ENCODE data around the gene RAD21L1. TPM values are rescaled to one million over a fixed set of nuclear protein-coding genes. Genes with fewer than 3 reads are reported as not detected.
"Not testable (repeated sequence)": the region's sequence is repeated elsewhere in the genome, so short reads cannot be mapped to it uniquely, and the experiment has no call there.

RAD21L1 gene
- total RNA-seq, 1 experiment from 2014 or later: not detected

GRCh38 chr20:1212607-1213396, 13.0 kb upstream of the RAD21L1 start:
- no TSS peak for BruUV-seq (replicated peaks)
- Mint-ChIP-seq H3K4me1 (ENCODE audit: low read depth, unreplicated experiment) (peaks cover 6% of the 10 kb centered on the region), H3K4me3 (ENCODE audit: low read depth, unreplicated experiment) (no peak overlapping the region), H3K27me3 (ENCODE audit: unreplicated experiment) (peaks cover 74% of the 10 kb centered on the region), H3K36me3 (ENCODE audit: insufficient read depth, unreplicated experiment) (peaks cover 5% of the 10 kb centered on the region), H3K9me3 (ENCODE audit: low read depth, unreplicated experiment) (no peaks in the 10 kb centered on the region), H3K27ac (ENCODE audit: unreplicated experiment) (no peak overlapping the region)
- CTCF ChIA-PET: no interaction called here
- DNase-seq: peak; percentile 62
- intact Hi-C loops (cut with micrococcal nuclease; ENCODE audit: unreplicated experiment): loop anchor here (2.0 kb wide), 1 partner anchor 396 kb away; no protein-coding TSS in a partner anchor
- peak; percentile 49 for TF ChIP-seq CTCF (IDR thresholded peaks at IDR 0.05; ENCODE audit: unreplicated experiment)

- peaks cover 6% of the 10 kb centered on the region for H3K4me1 Mint-ChIP-seq (ENCODE audit: low read depth, unreplicated experiment)
- H3K36me3 Mint-ChIP-seq (ENCODE audit: insufficient read depth, unreplicated experiment): peaks cover 5% of the 10 kb centered on the region
- H3K4me3 Mint-ChIP-seq (ENCODE audit: low read depth, unreplicated experiment): no peak overlapping the region
- intact Hi-C loops (cut with micrococcal nuclease; ENCODE audit: unreplicated experiment): no loop called here
- H3K9me3 Mint-ChIP-seq (ENCODE audit: low read depth, unreplicated experiment): no peaks in the 10 kb centered on the region
- no peak for TF ChIP-seq CTCF (IDR thresholded peaks at IDR 0.05; ENCODE audit: unreplicated experiment)
- no peak for DNase-seq
- CTCF ChIA-PET: no interaction called here
- H3K27ac Mint-ChIP-seq (ENCODE audit: unreplicated experiment): no peak overlapping the region
- H3K27me3 Mint-ChIP-seq (ENCODE audit: unreplicated experiment): peaks cover 74% of the 10 kb centered on the region
- BruUV-seq (replicated peaks): no TSS peak
Measured at GRCh38 chr20:1214838-1215261, 11.0 kb upstream of the RAD21L1 start.

GRCh38 chr20:1215386-1216170, 10.3 kb upstream of the RAD21L1 start:
- H3K27me3 Mint-ChIP-seq (ENCODE audit: unreplicated experiment): peaks cover 74% of the 10 kb centered on the region
- intact Hi-C loops (cut with micrococcal nuclease; ENCODE audit: unreplicated experiment): no loop called here
- peaks cover 6% of the 10 kb centered on the region for H3K4me1 Mint-ChIP-seq (ENCODE audit: low read depth, unreplicated experiment)
- DNase-seq: no peak
- no TSS peak for BruUV-seq (replicated peaks)
- no peak overlapping the region for H3K27ac Mint-ChIP-seq (ENCODE audit: unreplicated experiment)
- H3K9me3 Mint-ChIP-seq (ENCODE audit: low read depth, unreplicated experiment): no peaks in the 10 kb centered on the region
- CTCF ChIA-PET: no interaction called here
- H3K36me3 Mint-ChIP-seq (ENCODE audit: insufficient read depth, unreplicated experiment): no peaks in the 10 kb centered on the region
- no peak overlapping the region for H3K4me3 Mint-ChIP-seq (ENCODE audit: low read depth, unreplicated experiment)
- TF ChIP-seq CTCF (IDR thresholded peaks at IDR 0.05; ENCODE audit: unreplicated experiment): no peak

- H3K36me3 Mint-ChIP-seq (ENCODE audit: insufficient read depth, unreplicated experiment); intact Hi-C loops (cut with micrococcal nuclease; ENCODE audit: unreplicated experiment); CTCF ChIA-PET; DNase-seq; H3K27ac Mint-ChIP-seq (ENCODE audit: unreplicated experiment); H3K9me3 Mint-ChIP-seq (ENCODE audit: low read depth, unreplicated experiment); H3K4me1 Mint-ChIP-seq (ENCODE audit: low read depth, unreplicated experiment); H3K4me3 Mint-ChIP-seq (ENCODE audit: low read depth, unreplicated experiment); BruUV-seq (replicated peaks): not testable (repeated sequence)
- peaks cover 74% of the 10 kb centered on the region for H3K27me3 Mint-ChIP-seq (ENCODE audit: unreplicated experiment)
Measured at GRCh38 chr20:1216527-1217427, 9.1 kb upstream of the RAD21L1 start.

GRCh38 chr20:1222750-1223149, 3.1 kb upstream of the RAD21L1 start:
- H3K27me3 Mint-ChIP-seq (ENCODE audit: unreplicated experiment): peaks cover 64% of the 10 kb centered on the region
- H3K4me3 Mint-ChIP-seq (ENCODE audit: low read depth, unreplicated experiment); intact Hi-C loops (cut with micrococcal nuclease; ENCODE audit: unreplicated experiment): not testable (repeated sequence)

More at GRCh38 chr20:1222750-1223149, 3.1 kb upstream of the RAD21L1 start:
- H3K4me1 Mint-ChIP-seq (ENCODE audit: low read depth, unreplicated experiment); BruUV-seq (replicated peaks); H3K9me3 Mint-ChIP-seq (ENCODE audit: low read depth, unreplicated experiment); CTCF ChIA-PET; H3K27ac Mint-ChIP-seq (ENCODE audit: unreplicated experiment); DNase-seq: not testable (repeated sequence)
- peaks cover 13% of the 10 kb centered on the region for H3K36me3 Mint-ChIP-seq (ENCODE audit: insufficient read depth, unreplicated experiment)

Measured in Calu3 (cell line).